Panc1 (cell line): Measurements from ENCODE around the gene MAGI2. TPM values are rescaled to one million over a fixed set of nuclear protein-coding genes. Genes with fewer than 3 reads are reported as not detected.

ENCODE experiments used
- ATAC-seq: fragments of 200-7000 bp; cut with Tn5 transposase; 2 replicates; pipeline ENCODE4 v1.9.1; 2020; ENCODE audit warnings: mild to moderate bottlenecking, moderate library complexity
- BruUV-seq: library from RNA; stranded (reverse); fragments of 400-500 nt; replicated peaks from 2 replicates; lab custom pipeline; 2021; lab: Mats Ljungman, UMichigan
- CTCF ChIA-PET: fragments of 300-600 bp; sonication (Branson Sonifier 250); formaldehyde crosslinking; loops from one replicate; lab custom pipeline; 2022; ENCODE audit warnings: antibody characterized with exemption; lab: Charles Lee
- POLR2A ChIA-PET: fragments of 300-600 bp; sonication (Branson Sonifier 250); formaldehyde crosslinking; loops from one replicate; lab custom pipeline; 2022; ENCODE audit warnings: antibody characterized with exemption; lab: Charles Lee
- DNase-seq: peaks from one replicate; pipeline ENCODE4 v3.0.0-alpha.2; 2010; ENCODE audit warnings: low read depth, low spot score
- H3K27ac ChIP-seq: 2 replicates; pipeline ENCODE4 v1.5.1; 2011; ENCODE audit warnings: mild to moderate bottlenecking, low read length, inconsistent platforms
- H3K27me3 ChIP-seq: fragments of 200-500 bp; sonication (Bioruptor generic); 2 replicates; pipeline ENCODE4 v1.6.0; 2014; ENCODE audit warnings: low read length, inconsistent platforms; ENCODE audit not compliant: control insufficient read depth, insufficient read depth
- H3K36me3 ChIP-seq: fragments of 200-500 bp; sonication (Bioruptor generic); 2 replicates; pipeline ENCODE4 v1.5.1; 2014; ENCODE audit warnings: inconsistent platforms, mild to moderate bottlenecking, low read length, moderate library complexity; ENCODE audit not compliant: control insufficient read depth, insufficient read depth
- H3K4me1 ChIP-seq: 2 replicates; pipeline ENCODE4 v1.5.1; 2011; ENCODE audit warnings: inconsistent platforms, mild to moderate bottlenecking, low read length, moderate library complexity; ENCODE audit not compliant: control insufficient read depth, insufficient read depth
- H3K4me3 ChIP-seq, 2 experiments: 2 replicates each; pipeline ENCODE4 v1.5.1; 2011 to 2012; ENCODE audit warnings: low read depth in 2 of 2, low read length in 2 of 2, mild to moderate bottlenecking in 2 of 2, inconsistent platforms in 1 of 2, moderate library complexity in 1 of 2
- H3K9me3 ChIP-seq: fragments of 200-500 bp; sonication (Bioruptor generic); 2 replicates; pipeline ENCODE4 v1.5.1; 2014; ENCODE audit warnings: low read depth, mild to moderate bottlenecking, inconsistent platforms, low read length, moderate library complexity; ENCODE audit not compliant: control insufficient read depth, insufficient read depth
- POLR2AphosphoS5 ChIP-seq: IDR thresholded peaks from 2 replicates; pipeline ENCODE4 v1.6.1; 2012; ENCODE audit warnings: mild to moderate bottlenecking, low read depth, low read length, moderate library complexity
- SIN3A ChIP-seq: IDR thresholded peaks from 2 replicates; pipeline ENCODE4 v1.6.1; 2012; ENCODE audit warnings: low read depth, mild to moderate bottlenecking, low read length, moderate library complexity, borderline replicate concordance; ENCODE audit not compliant: insufficient read depth
- TCF7L2 ChIP-seq: IDR thresholded peaks from 2 replicates; pipeline ENCODE4 v1.6.1; 2011; ENCODE audit warnings: mild to moderate bottlenecking, low read depth, low read length, inconsistent platforms
- in situ Hi-C: cut with HindIII; loops from 2 replicates; pipeline ENCODE4 v1.10.0; 2016; ENCODE audit warnings: low sequenced_read_pairs, low pct_unique_long_range_greater_than_20kb
- intact Hi-C: fragments of 100-400 bp; cut with micrococcal nuclease; formaldehyde crosslinking; loops from one replicate; pipeline ENCODE4 v1.10.0; 2022; ENCODE audit not compliant: unreplicated experiment
- total RNA-seq: library from RNA; stranded (reverse); gene quantifications from one replicate; pipeline ENCODE4 v1.2.1, GENCODE V29; 2021; ENCODE audit not compliant: unreplicated experiment
- TF ChIP-seq, protein P1 (sequence below): fragments of 450-650 bp; IDR thresholded peaks from 2 replicates; pipeline ENCODE4 v1.5.1; 2017; ENCODE audit warnings: mild to moderate bottlenecking
- TF ChIP-seq, protein P2 (sequence below), 2 experiments: IDR thresholded peaks; 2 replicates each; pipeline ENCODE4 v1.6.1; 2011 to 2012; ENCODE audit warnings: low read depth in 2 of 2, control low read depth in 1 of 2, low read length in 1 of 2, mild to moderate bottlenecking in 1 of 2, moderate library complexity in 1 of 2; ENCODE audit not compliant: insufficient read depth in 1 of 2

MAGI2 gene
- total RNA-seq, 1 experiment from 2014 or later = 5.4 TPM

- H3K4me1 ChIP-seq = peaks cover 2% of the 10 kb centered on the region; the same call in 1 of the 2 replicates
- H3K9me3 ChIP-seq = no peaks in the 10 kb centered on the region
- H3K27ac ChIP-seq = no peak overlapping the region
- intact Hi-C loops = no loop called here
- no peaks in the 10 kb centered on the region for H3K27me3 ChIP-seq
- TF ChIP-seq, protein P1, sequence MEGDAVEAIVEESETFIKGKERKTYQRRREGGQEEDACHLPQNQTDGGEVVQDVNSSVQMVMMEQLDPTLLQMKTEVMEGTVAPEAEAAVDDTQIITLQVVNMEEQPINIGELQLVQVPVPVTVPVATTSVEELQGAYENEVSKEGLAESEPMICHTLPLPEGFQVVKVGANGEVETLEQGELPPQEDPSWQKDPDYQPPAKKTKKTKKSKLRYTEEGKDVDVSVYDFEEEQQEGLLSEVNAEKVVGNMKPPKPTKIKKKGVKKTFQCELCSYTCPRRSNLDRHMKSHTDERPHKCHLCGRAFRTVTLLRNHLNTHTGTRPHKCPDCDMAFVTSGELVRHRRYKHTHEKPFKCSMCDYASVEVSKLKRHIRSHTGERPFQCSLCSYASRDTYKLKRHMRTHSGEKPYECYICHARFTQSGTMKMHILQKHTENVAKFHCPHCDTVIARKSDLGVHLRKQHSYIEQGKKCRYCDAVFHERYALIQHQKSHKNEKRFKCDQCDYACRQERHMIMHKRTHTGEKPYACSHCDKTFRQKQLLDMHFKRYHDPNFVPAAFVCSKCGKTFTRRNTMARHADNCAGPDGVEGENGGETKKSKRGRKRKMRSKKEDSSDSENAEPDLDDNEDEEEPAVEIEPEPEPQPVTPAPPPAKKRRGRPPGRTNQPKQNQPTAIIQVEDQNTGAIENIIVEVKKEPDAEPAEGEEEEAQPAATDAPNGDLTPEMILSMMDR = no peak
- TF ChIP-seq SIN3A (no peak), POLR2AphosphoS5 (no peak), TCF7L2 (no peak)
- TF ChIP-seq, protein P2, sequence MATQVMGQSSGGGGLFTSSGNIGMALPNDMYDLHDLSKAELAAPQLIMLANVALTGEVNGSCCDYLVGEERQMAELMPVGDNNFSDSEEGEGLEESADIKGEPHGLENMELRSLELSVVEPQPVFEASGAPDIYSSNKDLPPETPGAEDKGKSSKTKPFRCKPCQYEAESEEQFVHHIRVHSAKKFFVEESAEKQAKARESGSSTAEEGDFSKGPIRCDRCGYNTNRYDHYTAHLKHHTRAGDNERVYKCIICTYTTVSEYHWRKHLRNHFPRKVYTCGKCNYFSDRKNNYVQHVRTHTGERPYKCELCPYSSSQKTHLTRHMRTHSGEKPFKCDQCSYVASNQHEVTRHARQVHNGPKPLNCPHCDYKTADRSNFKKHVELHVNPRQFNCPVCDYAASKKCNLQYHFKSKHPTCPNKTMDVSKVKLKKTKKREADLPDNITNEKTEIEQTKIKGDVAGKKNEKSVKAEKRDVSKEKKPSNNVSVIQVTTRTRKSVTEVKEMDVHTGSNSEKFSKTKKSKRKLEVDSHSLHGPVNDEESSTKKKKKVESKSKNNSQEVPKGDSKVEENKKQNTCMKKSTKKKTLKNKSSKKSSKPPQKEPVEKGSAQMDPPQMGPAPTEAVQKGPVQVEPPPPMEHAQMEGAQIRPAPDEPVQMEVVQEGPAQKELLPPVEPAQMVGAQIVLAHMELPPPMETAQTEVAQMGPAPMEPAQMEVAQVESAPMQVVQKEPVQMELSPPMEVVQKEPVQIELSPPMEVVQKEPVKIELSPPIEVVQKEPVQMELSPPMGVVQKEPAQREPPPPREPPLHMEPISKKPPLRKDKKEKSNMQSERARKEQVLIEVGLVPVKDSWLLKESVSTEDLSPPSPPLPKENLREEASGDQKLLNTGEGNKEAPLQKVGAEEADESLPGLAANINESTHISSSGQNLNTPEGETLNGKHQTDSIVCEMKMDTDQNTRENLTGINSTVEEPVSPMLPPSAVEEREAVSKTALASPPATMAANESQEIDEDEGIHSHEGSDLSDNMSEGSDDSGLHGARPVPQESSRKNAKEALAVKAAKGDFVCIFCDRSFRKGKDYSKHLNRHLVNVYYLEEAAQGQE (IDR thresholded peaks at IDR 0.05; ENCODE audit: insufficient read depth in 1 of 2, low read depth in 2 of 2, low read length in 1 of 2) = no peak
- no TSS peak for BruUV-seq
- no peaks in the 10 kb centered on the region for H3K36me3 ChIP-seq
- in situ Hi-C loops = no loop called here
- no peak overlapping the region for H3K4me3 ChIP-seq
- CTCF ChIA-PET = no interaction called here
- ATAC-seq (no peak), DNase-seq (no peak)
- POLR2A ChIA-PET = no interaction called here
These were observed 608.3 kb downstream of the MAGI2 start for GRCh38 chr7:78845155-78845554.

GRCh38 chr7:78842068-78842467, 611.4 kb downstream of the MAGI2 start:
- intact Hi-C loops (no loop called here), in situ Hi-C loops (no loop called here)
- DNase-seq = no peak
- Histone ChIP-seq H3K27ac (no peak overlapping the region), H3K36me3 (no peaks in the 10 kb centered on the region), H3K4me1 (no peaks in the 10 kb centered on the region), H3K4me3 (no peak overlapping the region), H3K27me3 (no peaks in the 10 kb centered on the region), H3K9me3 (no peaks in the 10 kb centered on the region)
- no peak for TF ChIP-seq POLR2AphosphoS5
- POLR2A ChIA-PET = no interaction called here
- CTCF ChIA-PET = no interaction called here
- ATAC-seq = no peak
- BruUV-seq = no TSS peak

- ChIA-PET POLR2A (no interaction called here), CTCF (no interaction called here)
- Histone ChIP-seq H3K36me3 (no peaks in the 10 kb centered on the region), H3K4me3 (no peak overlapping the region), H3K4me1 (no peaks in the 10 kb centered on the region), H3K9me3 (no peaks in the 10 kb centered on the region), H3K27ac (no peak overlapping the region), H3K27me3 (no peaks in the 10 kb centered on the region)
- BruUV-seq = no TSS peak
- DNase-seq = no peak
- TF ChIP-seq, protein P1 = no peak
- no peak for TF ChIP-seq SIN3A
- no peak for TF ChIP-seq TCF7L2
- TF ChIP-seq, protein P2 (IDR thresholded peaks at IDR 0.05; ENCODE audit: insufficient read depth in 1 of 2, low read depth in 2 of 2, low read length in 1 of 2) = no peak
- no peak for TF ChIP-seq POLR2AphosphoS5
- no peak for ATAC-seq
- intact Hi-C loops = no loop called here
- in situ Hi-C loops = no loop called here
These were observed 617.6 kb downstream of the MAGI2 start for GRCh38 chr7:78835897-78836296.
